HPDE6-E6E7 (cell line): ENCODE data around the gene ADCY7.

Source experiments
- DNase-seq: peaks from one replicate; pipeline ENCODE4 v3.0.0; 2011; ENCODE audit warnings: missing footprints; ENCODE audit errors: extremely low spot score

The ADCY7 gene

DNA sequence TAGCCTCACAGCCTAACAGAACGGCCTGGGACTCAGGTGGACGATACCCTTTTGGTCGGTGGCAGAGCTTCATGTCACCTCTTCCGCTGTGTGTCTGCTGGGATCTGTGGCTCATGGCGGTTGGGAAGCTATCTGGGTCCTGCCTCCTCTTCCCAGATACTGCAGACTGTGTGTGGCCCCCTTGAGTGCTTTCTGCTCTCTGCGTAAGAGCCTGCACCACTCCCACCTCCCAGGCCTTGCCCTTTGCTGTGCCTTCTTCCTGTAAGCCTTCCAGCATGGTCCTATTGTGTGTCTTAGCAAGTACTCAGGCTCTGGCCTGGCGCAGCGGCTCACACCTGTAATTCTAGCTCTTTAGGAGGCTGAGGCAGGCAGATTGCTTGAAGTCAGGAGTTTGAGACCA lies 17.5 kb upstream of the ADCY7 start:
- no peak for DNase-seq

GRCh38 chr16:50251375-50252081 lies 14.8 kb upstream of the ADCY7 start:
- DNase-seq: no peak

- no peak for DNase-seq
These were observed 14.2 kb upstream of the ADCY7 start for GRCh38 chr16:50252082-50252611.

DNA sequence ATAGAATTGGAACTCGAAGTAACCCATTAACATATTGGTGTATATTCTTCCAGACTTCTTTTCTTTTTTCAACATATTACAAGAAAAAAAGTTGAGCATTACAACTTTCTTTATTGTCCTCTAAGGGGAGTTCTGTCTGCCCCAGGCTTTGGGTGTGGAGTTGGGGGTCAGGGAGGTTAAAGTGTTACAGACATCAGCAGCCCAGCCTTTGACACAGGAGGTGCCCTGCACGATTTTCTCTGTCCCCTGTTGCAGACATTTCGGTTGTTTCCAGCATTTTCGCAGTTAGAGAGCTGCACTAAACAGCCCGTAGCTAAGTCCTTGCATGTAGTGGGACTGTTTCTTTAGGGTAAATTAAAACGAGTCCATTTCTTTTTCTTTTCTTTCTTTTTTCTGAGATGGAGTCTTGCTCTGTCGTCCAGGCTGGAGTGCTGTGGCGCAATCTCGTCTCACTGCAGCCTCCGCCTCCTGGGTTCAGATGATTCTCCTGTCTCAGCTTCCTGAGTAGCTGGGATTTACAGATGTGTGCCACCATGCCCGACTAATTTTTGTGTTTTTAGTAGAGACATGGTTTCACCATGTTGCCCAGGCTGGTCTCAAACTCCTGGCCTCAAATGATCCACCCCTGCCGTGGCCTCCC lies 13.4 kb upstream of the ADCY7 start:
- no peak for DNase-seq

DNA sequence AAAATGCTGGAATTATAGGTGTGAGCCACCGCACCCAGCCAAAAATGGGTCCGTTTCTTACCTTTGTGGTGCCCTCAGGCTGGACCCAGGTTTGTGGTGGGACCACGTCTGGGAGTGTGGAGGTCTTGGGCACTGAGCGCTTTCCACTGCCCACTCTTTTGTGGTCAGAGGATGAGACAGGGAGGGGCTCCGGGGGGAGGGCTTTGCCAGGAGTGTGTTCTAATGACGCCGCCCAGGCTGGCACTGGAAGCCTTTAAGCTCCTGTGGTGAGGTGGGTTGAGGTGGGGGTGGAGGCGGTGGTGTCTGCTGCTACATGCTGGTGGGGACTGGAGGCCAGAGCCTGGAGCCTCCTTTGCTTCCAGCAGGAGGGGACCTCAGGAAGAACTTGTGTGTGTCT lies 12.8 kb upstream of the ADCY7 start:
- no peak for DNase-seq

GRCh38 chr16:50254072-50254471 lies 12.3 kb upstream of the ADCY7 start:
- no peak for DNase-seq

DNA sequence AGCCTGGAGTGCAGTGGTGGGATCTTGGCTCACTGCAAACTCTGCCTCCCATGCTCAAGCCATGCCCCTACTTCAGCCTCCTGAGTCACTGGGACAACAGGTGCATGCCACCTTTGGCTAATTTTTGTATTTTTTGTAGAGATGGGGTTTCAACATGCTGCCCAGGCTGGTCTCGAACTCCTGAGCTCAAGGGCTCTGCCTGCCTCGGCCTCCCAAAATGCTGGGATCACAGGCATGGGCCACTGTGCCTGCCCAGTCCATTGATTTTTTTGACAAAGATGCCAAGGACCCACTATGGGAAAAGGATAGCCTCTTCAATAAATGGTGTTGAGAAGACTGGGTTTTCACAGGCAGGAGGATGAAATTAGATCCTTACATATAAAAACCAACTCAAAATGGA lies 10.8 kb upstream of the ADCY7 start:
- no peak for DNase-seq

DNA sequence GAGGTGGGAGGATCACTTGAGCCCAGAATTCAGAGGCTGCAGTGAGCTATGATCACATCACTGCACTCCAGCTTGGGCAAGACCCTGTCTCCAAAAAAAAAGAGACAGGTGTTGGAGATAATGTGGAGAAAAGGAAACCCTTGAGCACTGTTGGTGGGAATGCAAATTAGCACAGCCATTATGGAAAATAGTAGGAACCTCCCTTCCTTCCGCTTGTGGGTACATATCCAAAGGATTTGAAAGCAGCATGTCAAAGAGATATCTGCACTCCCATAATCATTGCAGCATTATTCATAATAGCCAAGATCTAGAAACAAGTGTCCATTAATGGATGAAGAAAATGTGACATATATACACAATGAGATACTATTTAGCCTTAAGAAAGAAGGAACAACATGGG lies 9.7 kb upstream of the ADCY7 start:
- DNase-seq: no peak

- DNase-seq: no peak
These were observed 8.5 kb upstream of the ADCY7 start for GRCh38 chr16:50257876-50258275.

GRCh38 chr16:50259334-50260205 lies 6.8 kb upstream of the ADCY7 start:
- DNase-seq: no peak

DNA sequence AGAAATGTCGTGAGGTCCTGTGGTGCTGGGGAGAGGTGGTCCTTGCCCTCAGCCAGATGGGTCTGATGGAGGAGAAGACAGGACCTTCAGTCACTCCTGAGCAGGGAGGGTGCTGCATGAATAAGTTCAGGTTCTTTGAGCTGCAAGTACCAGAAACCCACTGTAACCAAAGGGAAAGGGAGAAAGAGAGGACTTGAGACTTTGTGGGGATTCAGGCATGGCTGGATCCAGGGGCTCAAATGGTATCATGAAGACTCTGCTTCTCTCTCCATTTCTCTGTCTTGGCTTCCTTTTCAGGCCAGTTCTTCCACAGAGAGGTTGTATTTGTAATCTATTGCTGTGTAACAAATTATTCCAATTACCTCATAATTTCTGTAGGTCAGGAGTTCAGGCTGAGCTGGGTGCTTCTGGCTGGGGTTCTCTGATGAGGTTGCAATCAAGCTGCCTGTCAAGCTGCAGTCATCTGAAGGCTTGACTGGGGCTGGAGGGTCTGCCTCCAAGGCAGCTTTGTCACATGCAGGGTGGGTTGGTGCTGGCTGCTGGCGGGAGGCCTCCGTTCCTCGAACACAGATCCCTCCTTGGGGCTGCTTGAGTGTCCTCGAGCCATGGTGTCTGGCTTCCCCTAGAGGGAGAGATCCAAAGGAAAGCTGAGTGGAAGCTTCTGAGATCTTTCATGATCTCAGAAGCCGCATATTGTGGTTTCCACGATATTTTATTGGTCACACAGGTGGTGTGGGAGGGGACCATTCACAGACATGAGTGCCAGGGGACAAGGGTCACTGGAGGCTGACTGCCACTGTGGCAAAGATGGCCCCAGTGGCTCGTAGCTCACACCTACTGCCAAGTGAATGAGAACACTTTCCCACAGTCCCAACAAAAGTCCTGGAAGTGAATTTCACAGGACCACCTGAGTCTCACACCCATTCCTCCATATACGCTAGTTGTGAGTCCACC lies 5.9 kb upstream of the ADCY7 start:
- no peak for DNase-seq

- no peak for DNase-seq
These were observed 5.1 kb upstream of the ADCY7 start for GRCh38 chr16:50261160-50261706.

GRCh38 chr16:50261707-50262235 lies 4.6 kb upstream of the ADCY7 start:
- DNase-seq: no peak

DNA sequence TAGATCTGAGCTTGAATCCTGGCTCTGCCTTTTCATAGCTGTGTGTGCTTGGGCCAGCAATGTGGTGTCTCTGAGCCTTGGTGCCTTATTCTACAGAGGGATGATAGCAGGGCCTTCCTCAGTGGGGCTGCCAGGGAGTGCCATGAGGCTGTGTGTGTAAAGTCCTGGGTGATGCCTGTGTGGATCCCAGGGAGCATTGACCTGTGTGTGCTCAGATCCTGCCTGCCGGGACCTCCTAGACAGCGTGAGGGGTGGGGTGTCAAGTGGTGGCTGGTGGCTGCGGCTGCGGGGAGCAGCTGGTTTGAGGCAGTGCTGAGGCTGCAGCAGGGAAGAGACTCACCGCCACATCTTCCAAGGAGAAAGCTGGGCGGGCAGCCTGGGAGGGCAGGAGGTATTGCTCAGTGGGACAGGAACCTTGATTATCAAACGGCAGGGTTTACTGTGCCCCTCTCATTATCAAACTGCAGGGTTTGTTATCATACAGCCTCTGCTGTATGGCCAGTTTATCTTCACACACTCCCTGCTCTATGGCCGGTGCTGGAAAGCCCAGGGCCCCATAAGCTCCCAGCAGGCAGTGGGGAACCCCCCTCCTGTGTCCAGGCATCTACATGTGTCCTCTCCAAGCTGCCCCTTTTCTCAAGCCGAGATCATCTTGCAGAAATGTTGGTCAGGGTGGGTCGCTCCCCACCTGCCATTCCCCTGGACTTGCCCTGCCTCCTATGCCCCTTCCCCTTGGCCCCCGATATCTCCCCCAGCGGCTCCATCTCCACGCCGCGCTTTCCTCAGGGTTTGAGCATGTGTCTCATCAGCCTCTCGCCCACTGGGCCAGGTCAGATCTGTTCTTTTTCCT lies 3.1 kb upstream of the ADCY7 start:
- DNase-seq: no peak

DNA sequence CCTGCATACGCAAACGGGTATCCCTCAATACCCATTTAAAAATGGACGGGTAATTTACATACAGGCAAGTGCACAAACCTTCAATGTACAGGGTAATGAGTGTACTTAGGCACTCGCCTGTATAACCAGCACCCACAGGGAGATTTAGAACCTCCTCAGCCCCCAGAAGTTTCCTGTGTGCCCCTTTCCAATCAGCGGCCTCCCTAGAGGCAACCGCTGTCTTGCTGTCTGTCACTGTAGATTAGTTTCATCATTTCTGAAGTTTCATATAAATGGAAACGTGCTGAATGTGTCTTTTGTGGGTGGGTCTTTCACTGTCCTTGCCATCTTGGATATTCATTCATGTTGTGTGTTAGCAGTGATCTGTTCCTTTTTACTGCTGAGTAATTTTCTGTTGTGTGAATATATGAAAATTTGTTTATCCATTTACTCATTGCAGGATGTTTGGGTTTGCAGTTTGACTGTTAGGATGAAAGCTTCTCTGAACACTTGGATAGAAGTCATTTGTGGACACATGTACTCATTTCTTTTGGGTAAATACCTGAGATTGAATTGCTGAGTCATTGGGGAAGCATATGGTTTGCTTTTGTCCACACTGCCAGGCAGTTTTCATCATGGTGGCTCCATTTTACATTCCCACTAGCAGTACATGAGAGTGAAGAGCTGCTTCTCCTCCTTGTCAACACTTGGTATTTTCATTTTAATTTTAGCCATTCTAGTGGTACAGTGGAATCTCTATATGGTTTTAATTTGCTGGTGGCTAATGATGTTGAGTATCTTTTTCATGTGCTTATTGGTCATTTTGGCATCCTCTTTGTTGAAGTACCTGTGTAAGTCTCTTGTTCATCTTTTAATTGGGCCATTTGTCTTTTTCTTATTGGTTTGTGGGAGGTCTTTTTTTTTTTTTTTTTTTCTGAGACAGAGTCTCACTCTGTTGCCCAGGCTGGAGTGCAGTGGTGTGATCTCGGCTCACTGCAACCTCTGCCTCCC lies 2.1 kb upstream of the ADCY7 start:
- DNase-seq: no peak

DNA sequence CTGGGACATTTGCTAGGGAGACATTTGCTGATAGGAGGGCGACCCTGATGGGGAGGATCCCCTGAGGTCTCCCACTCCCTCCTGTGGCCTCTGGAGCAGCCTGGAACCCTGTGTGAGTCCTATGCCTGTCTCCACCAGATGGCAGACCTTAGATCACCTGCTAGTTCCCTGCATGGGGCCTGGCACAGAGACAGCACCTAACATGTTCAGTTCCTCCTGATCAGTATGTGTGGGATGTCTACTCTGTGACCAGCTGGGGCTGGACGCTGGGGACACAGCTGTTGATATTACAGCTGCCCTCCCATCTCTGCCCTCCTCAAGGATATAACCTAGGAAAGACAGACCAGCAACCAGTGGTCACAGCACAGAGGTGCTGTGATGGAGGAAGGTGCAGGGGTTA lies 1.1 kb upstream of the ADCY7 start:
- DNase-seq: no peak

DNA sequence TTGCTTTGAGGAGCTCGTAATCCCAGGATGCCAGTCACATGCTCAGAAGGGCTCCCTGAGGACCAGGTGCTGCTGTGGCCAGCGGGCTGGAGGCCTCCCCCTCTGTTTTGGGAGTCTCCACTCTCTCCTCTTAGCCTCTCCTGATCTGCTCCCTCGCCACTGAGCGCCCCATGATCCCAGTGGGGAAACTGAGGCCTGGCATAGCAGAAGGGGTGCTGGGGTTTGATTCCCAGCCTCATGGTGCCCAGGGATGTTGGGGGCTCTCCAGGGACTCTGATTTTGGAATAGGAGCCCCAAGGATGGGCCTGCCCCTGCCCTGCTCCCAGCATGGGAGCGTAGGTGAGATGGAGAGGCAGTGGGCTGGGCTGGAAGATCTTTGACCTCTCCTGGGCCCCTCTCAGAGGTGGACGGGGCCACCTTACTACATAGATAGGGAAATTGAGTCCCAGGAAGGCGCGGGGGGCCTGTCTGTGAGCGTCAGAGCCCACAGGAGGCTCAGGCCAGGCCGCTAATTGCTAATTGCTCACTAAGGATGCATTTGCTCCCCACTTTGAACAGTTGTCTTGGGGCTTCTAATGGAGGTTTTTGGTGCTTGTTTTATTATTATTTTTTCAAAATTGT lies 525 bp upstream of the ADCY7 start:
- no peak for DNase-seq

DNA sequence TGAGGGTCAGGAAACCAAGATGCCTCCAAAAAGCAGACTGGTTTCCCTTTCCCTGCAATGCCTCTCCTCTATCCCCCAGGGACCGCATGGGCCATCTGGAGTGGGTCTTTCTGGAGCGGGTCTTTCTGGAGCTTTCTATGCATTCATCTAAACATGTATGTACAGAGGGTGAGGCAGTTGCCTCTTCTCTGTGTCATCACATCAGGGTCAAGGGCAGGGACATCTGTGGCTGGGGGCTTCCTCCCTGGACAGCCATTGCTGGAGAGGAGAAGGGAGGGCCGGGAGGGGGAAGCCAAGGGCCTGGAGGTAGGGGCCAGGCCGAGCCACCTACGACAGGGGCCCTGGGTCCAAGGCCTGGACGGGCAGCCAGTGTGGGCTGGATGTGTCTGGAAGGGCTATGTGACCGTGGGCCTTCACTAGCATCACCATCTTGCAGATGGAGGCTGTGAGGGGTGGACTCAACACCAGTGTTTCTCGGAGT lies 840 bp downstream of the ADCY7 start:
- DNase-seq: no peak
